ENCODE results near the gene NACC2. TPM values are rescaled to one million over a fixed set of nuclear protein-coding genes. Genes with fewer than 3 reads are reported as not detected.

NACC2 gene
- polyA plus RNA-seq, 1 of the 3 experiments (the other 2 are of a cell fraction): 22.1 TPM

- Histone ChIP-seq H3K9ac (no peak overlapping the region), H3K27me3 (ENCODE audit: insufficient read depth) (no peaks in the 10 kb centered on the region), H3K79me2 (ENCODE audit: insufficient read depth) (peaks cover 76% of the 10 kb centered on the region), H3K36me3 (replicated peaks in 1 of 2; ENCODE audit: control insufficient read depth in 1 of 2, insufficient read depth in 2 of 2, low read length in 1 of 2) (peaks cover 0 to 8% of the 10 kb centered on the region in 2 experiments), H3K4me1 (ENCODE audit: control insufficient read depth in 1 of 2, insufficient read depth in 2 of 2, low read depth in 1 of 2, low read length in 1 of 2) (peaks cover 0 to 25% of the 10 kb centered on the region in 2 experiments; a peak in 1 of 4 replicates), H3K27ac (ENCODE audit: low read depth in 2 of 2, low read length in 1 of 2) (no peak overlapping the region), H2AFZ (ENCODE audit: low read depth) (no peak overlapping the region), H3F3A (replicated peaks; ENCODE audit: insufficient read depth) (no peaks in the 10 kb centered on the region), H4K20me1 (ENCODE audit: insufficient read depth) (peaks cover 95% of the 10 kb centered on the region), H3K4me3 (ENCODE audit: low read depth in 2 of 2, low read length in 1 of 2) (no peak overlapping the region), H3K9me3 (no peaks in the 10 kb centered on the region), H3K9me2 (no peaks in the 10 kb centered on the region), H3K4me2 (no peak overlapping the region)
- 100% methylated on average over 2 of the region's 24 CpGs for WGBS (ENCODE audit: low lambda C conversion rate)
- no peak for TF ChIP-seq RXRA (IDR thresholded peaks at IDR 0.05; ENCODE audit: borderline replicate concordance, low read depth)
- TF ChIP-seq GATA2 (CRISPR knock-in tag; IDR thresholded peaks at IDR 0.05): no peak
- no peak for TF ChIP-seq FOXJ3 (CRISPR knock-in tag; IDR thresholded peaks at IDR 0.05)
- no peak for TF ChIP-seq IRF3 (IDR thresholded peaks at IDR 0.05; ENCODE audit: low read depth, low read length)
- no peak for TF ChIP-seq PBX3 (IDR thresholded peaks at IDR 0.05)
- peak; percentile 24 for DNase-seq
- CTCF ChIA-PET: interaction anchor here (1.7 to 2.1 kb wide), 2 partner anchors 41 to 114 kb away, joined by 6 to 10 read pairs; no protein-coding TSS in a partner anchor
- POLR2A ChIA-PET: no interaction called here
These were observed 13.1 kb downstream of the NACC2 start for GRCh38 chr9:136081826-136082495.

- no peaks in the 10 kb centered on the region for H3F3A ChIP-seq (replicated peaks; ENCODE audit: insufficient read depth)
- no peak overlapping the region for H3K4me3 ChIP-seq (ENCODE audit: low read depth in 2 of 2, low read length in 1 of 2)
- H3K9me3 ChIP-seq: no peaks in the 10 kb centered on the region
- no peak overlapping the region for H3K27ac ChIP-seq (ENCODE audit: low read depth in 2 of 2, low read length in 1 of 2)
- CTCF ChIA-PET: interaction anchor here (1.7 to 2.1 kb wide), 2 partner anchors 42 to 114 kb away, joined by 6 to 10 read pairs; no protein-coding TSS in a partner anchor
- H3K36me3 ChIP-seq (replicated peaks in 1 of 2; ENCODE audit: control insufficient read depth in 1 of 2, insufficient read depth in 2 of 2, low read length in 1 of 2): peaks cover 0 to 8% of the 10 kb centered on the region in 2 experiments
- peaks cover 88% of the 10 kb centered on the region for H4K20me1 ChIP-seq (ENCODE audit: insufficient read depth)
- WGBS (ENCODE audit: low lambda C conversion rate): 82% methylated on average over 16 of the region's 27 CpGs
- H3K4me1 ChIP-seq (ENCODE audit: control insufficient read depth in 1 of 2, insufficient read depth in 2 of 2, low read depth in 1 of 2, low read length in 1 of 2): peaks cover 0 to 18% of the 10 kb centered on the region in 2 experiments; a peak in 1 of 4 replicates
- no peaks in the 10 kb centered on the region for H3K27me3 ChIP-seq (ENCODE audit: insufficient read depth)
- POLR2A ChIA-PET: no interaction called here
- DNase-seq: peak; percentile 37
- TF ChIP-seq SIN3A (IDR thresholded peaks at IDR 0.05; ENCODE audit: borderline replicate concordance, low read depth, low read length): no peak
- no peak for TF ChIP-seq GABPA (IDR thresholded peaks at IDR 0.05; ENCODE audit: low read depth)
- no peak for TF ChIP-seq RXRA (IDR thresholded peaks at IDR 0.05; ENCODE audit: borderline replicate concordance, low read depth)
- TF ChIP-seq ELF1 (IDR thresholded peaks at IDR 0.05): no peak
- TF ChIP-seq RAD21 (IDR thresholded peaks at IDR 0.05; ENCODE audit: low read length): no peak
- TF ChIP-seq FOSL2 (IDR thresholded peaks at IDR 0.05; ENCODE audit: borderline replicate concordance, low read depth): no peak
- TF ChIP-seq ZBTB33 (IDR thresholded peaks at IDR 0.05; ENCODE audit: borderline replicate concordance, low read depth): no peak
- no peak for TF ChIP-seq CHD2 (IDR thresholded peaks at IDR 0.05; ENCODE audit: low read length, partially characterized antibody)
- no peak for TF ChIP-seq IRF3 (IDR thresholded peaks at IDR 0.05; ENCODE audit: low read depth, low read length)
- TF ChIP-seq USF1 (IDR thresholded peaks at IDR 0.05; ENCODE audit: borderline replicate concordance, low read depth): no peak
- TF ChIP-seq POLR2AphosphoS5 (IDR thresholded peaks at IDR 0.05; ENCODE audit: low read depth, low read length): no peak
- H3K9me2 ChIP-seq: no peaks in the 10 kb centered on the region
- no peak overlapping the region for H3K4me2 ChIP-seq
- H3K79me2 ChIP-seq (ENCODE audit: insufficient read depth): peaks cover 74% of the 10 kb centered on the region
- no peak overlapping the region for H2AFZ ChIP-seq (ENCODE audit: low read depth)
- no peak overlapping the region for H3K9ac ChIP-seq
These were observed 13.8 kb downstream of the NACC2 start for GRCh38 chr9:136081113-136081825.
